ENCODE results near the gene GM2A. TPM values are rescaled to one million over a fixed set of nuclear protein-coding genes. Genes with fewer than 3 reads are reported as not detected.

Gene GM2A
- 2.5 TPM for polyA plus RNA-seq (2012; ENCODE audit: insufficient read depth, insufficient read length, low read depth)

GRCh38 chr5:151252762-151253604 lies at the start of gene GM2A:
TSS of gene GM2A (plus strand) at chr5:151253185. CDS start at chr5:151253217, 32 bp downstream.
- DNase-seq: peak; percentile 99
- Histone ChIP-seq H3K9me3 (no peaks in the 10 kb centered on the region), H3K4me1 (no peaks in the 10 kb centered on the region), H3K36me3 (no peaks in the 10 kb centered on the region), H3K4me3 (ENCODE audit: low read depth, low read length) (peak within 1 kb of the TSS; percentile 68), H3K27me3 (no peaks in the 10 kb centered on the region)
- no peak for TF ChIP-seq CTCF (IDR thresholded peaks at IDR 0.05; ENCODE audit: low read depth, low read length)

GRCh38 chr5:151204051-151204450 lies 48.9 kb upstream of the GM2A start:
- no peaks in the 10 kb centered on the region for H3K36me3 ChIP-seq
- no peaks in the 10 kb centered on the region for H3K27me3 ChIP-seq
- no peak overlapping the region for H3K4me3 ChIP-seq (ENCODE audit: low read depth, low read length)
- no peak for DNase-seq
- H3K4me1 ChIP-seq: no peaks in the 10 kb centered on the region
- no peak for TF ChIP-seq CTCF (IDR thresholded peaks at IDR 0.05; ENCODE audit: low read depth, low read length)
- H3K9me3 ChIP-seq: no peaks in the 10 kb centered on the region

DNA sequence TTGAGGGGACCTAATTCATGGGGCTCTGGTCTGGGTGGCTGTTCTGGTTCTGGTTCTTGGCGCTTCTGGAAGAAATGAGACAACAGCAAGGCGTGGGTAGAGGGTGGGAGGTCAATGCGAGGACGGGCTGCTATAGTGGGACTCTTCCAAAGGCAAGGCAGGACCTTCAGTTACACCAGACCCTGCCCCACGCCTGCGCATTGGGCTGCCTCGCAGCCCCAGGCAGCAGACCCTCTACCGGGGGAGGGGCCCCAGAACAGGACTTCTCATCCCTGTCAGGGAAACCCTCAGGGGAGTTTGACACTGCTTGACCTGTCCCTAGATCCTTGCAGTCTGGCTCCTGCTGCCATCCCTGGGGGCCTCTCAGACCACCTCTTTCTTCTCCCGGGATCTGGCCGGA lies 47.6 kb upstream of the GM2A start:
- H3K36me3 ChIP-seq: no peaks in the 10 kb centered on the region
- no peak for TF ChIP-seq CTCF (IDR thresholded peaks at IDR 0.05; ENCODE audit: low read depth, low read length)
- H3K4me1 ChIP-seq: no peaks in the 10 kb centered on the region
- no peaks in the 10 kb centered on the region for H3K27me3 ChIP-seq
- DNase-seq: no peak
- H3K9me3 ChIP-seq: no peaks in the 10 kb centered on the region
- H3K4me3 ChIP-seq (ENCODE audit: low read depth, low read length): no peak overlapping the region

DNA sequence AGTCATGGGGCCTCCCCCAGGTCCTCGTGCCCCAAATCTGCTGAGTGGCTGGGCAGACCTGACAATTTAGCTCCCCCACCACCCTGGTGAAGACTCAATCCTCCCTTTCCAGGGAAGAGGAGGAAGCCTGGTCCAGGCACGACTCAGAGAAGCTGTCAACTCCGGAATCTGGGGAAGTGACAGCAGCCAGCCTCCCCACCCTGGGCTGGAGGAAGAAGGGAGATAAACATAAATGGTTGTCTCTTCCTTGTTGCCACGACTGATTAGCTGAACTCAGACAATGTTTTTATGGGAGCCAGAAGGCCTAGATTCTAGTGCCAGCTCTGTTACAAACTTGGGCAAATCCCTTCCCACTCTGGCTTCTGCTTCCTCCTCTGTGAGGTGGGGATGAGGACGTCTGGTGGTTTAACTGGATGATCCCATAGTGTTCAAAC lies 44.5 kb upstream of the GM2A start:
- no peaks in the 10 kb centered on the region for H3K9me3 ChIP-seq
- no peaks in the 10 kb centered on the region for H3K4me1 ChIP-seq
- H3K36me3 ChIP-seq: no peaks in the 10 kb centered on the region
- TF ChIP-seq CTCF (IDR thresholded peaks at IDR 0.05; ENCODE audit: low read depth, low read length): no peak
- H3K27me3 ChIP-seq: no peaks in the 10 kb centered on the region
- H3K4me3 ChIP-seq (ENCODE audit: low read depth, low read length): no peak overlapping the region
- DNase-seq: no peak

DNA sequence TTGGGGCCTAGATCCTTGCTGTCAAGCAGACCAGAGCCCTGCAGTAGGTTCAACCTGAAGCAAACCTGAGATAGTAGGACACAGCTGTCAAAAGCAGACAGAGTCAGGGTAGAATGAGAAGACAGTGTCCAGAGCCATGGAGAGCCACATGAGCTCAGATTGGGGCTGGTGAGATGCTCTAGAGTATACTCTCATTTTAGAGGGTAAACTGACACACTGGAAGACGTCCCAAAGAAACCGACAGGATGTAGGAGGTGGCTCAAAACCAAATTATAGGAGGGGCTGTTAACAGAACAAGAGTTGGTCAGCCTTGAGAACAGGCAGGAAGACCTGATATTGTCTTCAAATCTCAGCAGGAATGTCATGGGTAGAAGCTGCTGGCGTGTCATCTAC lies 40.6 kb upstream of the GM2A start:
- DNase-seq: no peak
- Histone ChIP-seq H3K9me3 (no peaks in the 10 kb centered on the region), H3K4me1 (no peaks in the 10 kb centered on the region), H3K27me3 (no peaks in the 10 kb centered on the region), H3K4me3 (ENCODE audit: low read depth, low read length) (no peak overlapping the region), H3K36me3 (no peaks in the 10 kb centered on the region)
- no peak for TF ChIP-seq CTCF (IDR thresholded peaks at IDR 0.05; ENCODE audit: low read depth, low read length)
